22Rv1 (cell line): ENCODE measurements around the gene TBX2.

ENCODE experiments used
- H3K27ac ChIP-seq: fragments of 450-650 bp; 2 replicates; pipeline ENCODE4 v1.5.1; 2017
- CTCF ChIP-seq: fragments of 450-650 bp; IDR thresholded peaks from 2 replicates; pipeline ENCODE4 v1.5.1; 2017; ENCODE audit warnings: mild to moderate bottlenecking
- ZFX ChIP-seq: fragments of 450-650 bp; IDR thresholded peaks from 2 replicates; pipeline ENCODE4 v1.6.1; 2017; ENCODE audit warnings: antibody characterized with exemption, borderline replicate concordance

The TBX2 gene

GRCh38 chr17:61393550-61393903 is 6.1 kb upstream of the TBX2 start:
- H3K27ac ChIP-seq: no peak overlapping the region
- TF ChIP-seq CTCF (peak; percentile 62), ZFX (no peak)

GRCh38 chr17:61393904-61394629 is 5.6 kb upstream of the TBX2 start:
- no peak overlapping the region for H3K27ac ChIP-seq
- peak; percentile 28 for TF ChIP-seq CTCF
- TF ChIP-seq ZFX: no peak

GRCh38 chr17:61394630-61395408 is 4.8 kb upstream of the TBX2 start:
- no peak overlapping the region for H3K27ac ChIP-seq
- no peak for TF ChIP-seq CTCF
- TF ChIP-seq ZFX: no peak

GRCh38 chr17:61395409-61395982 is 4.1 kb upstream of the TBX2 start:
- TF ChIP-seq ZFX: no peak
- TF ChIP-seq CTCF: no peak
- no peak overlapping the region for H3K27ac ChIP-seq

GRCh38 chr17:61395983-61396585 is 3.6 kb upstream of the TBX2 start:
- TF ChIP-seq ZFX (no peak), CTCF (no peak)

GRCh38 chr17:61396586-61397085 is 3.0 kb upstream of the TBX2 start:
- no peak overlapping the region for H3K27ac ChIP-seq
- TF ChIP-seq CTCF (no peak), ZFX (no peak)

More at GRCh38 chr17:61395983-61396585, 3.6 kb upstream of the TBX2 start:
- no peak overlapping the region for H3K27ac ChIP-seq
